IPS DF 4.7 (cell line): Measurements from ENCODE around the gene ITGB2.

Source experiments
- DNase-seq: peaks from one replicate; pipeline ENCODE4 v3.0.0-alpha.2; 2013; ENCODE audit warnings: low spot score; ENCODE audit errors: extremely low read depth

The ITGB2 gene

GRCh38 chr21:44955141-44955797 lies 34.6 kb upstream of the ITGB2 start:
- DNase-seq, result no peak

GRCh38 chr21:44954281-44954771 lies 33.6 kb upstream of the ITGB2 start:
- DNase-seq, result no peak

GRCh38 chr21:44953628-44954021 lies 32.9 kb upstream of the ITGB2 start:
- no peak for DNase-seq

GRCh38 chr21:44952929-44953627 lies 32.4 kb upstream of the ITGB2 start:
- DNase-seq, result no peak

- no peak for DNase-seq
Measured at GRCh38 chr21:44952116-44952928, 31.6 kb upstream of the ITGB2 start.

GRCh38 chr21:44951186-44951915 lies 30.7 kb upstream of the ITGB2 start:
- DNase-seq, result no peak

- DNase-seq, result no peak
Measured at GRCh38 chr21:44950351-44950750, 29.7 kb upstream of the ITGB2 start.

GRCh38 chr21:44949779-44950198 lies 29.1 kb upstream of the ITGB2 start:
- peak; percentile 64 for DNase-seq

GRCh38 chr21:44949161-44949778 lies 28.6 kb upstream of the ITGB2 start:
- no peak for DNase-seq

- DNase-seq, result no peak
Measured at GRCh38 chr21:44948426-44949120, 27.9 kb upstream of the ITGB2 start.

GRCh38 chr21:44947930-44948331 lies 27.2 kb upstream of the ITGB2 start:
- DNase-seq, result no peak

- DNase-seq, result no peak
Measured at GRCh38 chr21:44947111-44947929, 26.6 kb upstream of the ITGB2 start.

GRCh38 chr21:44946254-44947041 lies 25.7 kb upstream of the ITGB2 start:
- no peak for DNase-seq

- DNase-seq, result no peak
Measured at GRCh38 chr21:44944596-44944995, 23.9 kb upstream of the ITGB2 start.

- no peak for DNase-seq
Measured at GRCh38 chr21:44943686-44944550, 23.2 kb upstream of the ITGB2 start.

- no peak for DNase-seq
Measured at GRCh38 chr21:44943005-44943685, 22.4 kb upstream of the ITGB2 start.

- no peak for DNase-seq
Measured at GRCh38 chr21:44942566-44942965, 21.9 kb upstream of the ITGB2 start.
